GM18907 (cell line): ENCODE results near the gene C16orf86.

Source experiments
- ATAC-seq: cut with Tn5 transposase; IDR thresholded peaks from one replicate; pipeline ENCODE4 v1.9.1; 2021; ENCODE audit warnings: mild to moderate bottlenecking, moderate library complexity; ENCODE audit not compliant: unreplicated experiment

C16orf86 gene, protein sequence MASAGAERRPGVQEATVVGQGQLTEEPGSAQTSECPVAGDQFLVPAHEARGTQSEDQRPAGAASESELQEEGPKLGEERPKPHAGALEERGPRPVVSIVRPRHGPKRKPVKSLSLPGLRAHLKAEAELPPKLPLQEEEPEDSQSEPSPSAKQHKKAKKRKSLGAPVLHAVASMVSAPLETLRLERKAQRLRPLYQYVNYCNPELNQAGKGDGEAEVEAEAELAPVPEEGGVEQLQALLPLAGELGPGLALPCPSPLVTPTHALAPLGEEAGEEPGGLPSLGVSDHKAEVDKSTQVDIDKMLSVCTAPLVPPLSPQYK

DNA sequence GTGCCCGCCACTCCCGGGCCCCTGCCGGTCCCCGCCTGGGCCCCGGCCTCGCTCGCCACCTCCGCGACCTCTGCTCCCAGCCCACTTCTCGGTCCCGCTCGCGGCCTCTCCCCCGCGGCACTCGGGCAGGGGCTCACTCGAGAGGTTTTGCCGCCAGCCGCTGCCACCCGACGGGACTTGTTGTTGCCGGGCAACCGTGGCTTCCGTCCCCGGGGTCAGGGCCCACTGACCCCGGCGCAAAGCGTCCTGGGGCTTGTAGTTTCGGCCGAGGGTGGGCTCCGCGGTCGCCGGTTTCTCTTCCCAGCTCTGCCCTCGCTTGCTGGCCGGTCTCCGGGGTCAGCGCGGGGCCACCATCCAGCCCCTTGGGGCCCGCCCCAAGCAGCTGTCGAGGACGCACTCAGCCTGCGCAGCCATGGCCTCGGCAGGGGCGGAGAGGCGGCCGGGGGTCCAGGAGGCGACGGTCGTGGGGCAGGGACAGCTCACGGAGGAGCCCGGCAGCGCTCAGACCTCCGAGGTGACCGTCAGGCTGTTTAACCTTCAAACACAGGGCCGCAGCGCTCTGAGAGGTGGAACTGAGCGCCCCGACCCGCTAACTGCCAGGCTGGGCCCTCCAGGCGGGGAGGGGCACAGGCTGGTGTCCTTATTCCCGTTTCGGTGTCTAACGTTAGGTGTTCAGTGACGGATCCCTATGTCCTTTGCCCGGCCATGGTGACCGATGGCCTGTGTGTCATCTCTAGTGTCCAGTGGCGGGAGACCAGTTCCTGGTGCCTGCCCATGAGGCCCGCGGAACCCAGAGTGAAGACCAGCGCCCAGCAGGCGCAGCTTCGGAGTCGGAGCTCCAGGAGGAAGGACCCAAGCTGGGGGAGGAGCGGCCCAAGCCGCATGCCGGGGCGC is at the start of gene C16orf86, which contains the start of gene ENKD1:
C16orf86 (plus strand) TSS at position 256 of the 894 bp plus-strand sequence; CDS start at position 413, 157 bp downstream.
ENKD1 (minus strand) TSS at position 192 of the 894 bp plus-strand sequence. CDS start 308 bp downstream, outside the sequence.
- peak; percentile 58 for ATAC-seq

DNA sequence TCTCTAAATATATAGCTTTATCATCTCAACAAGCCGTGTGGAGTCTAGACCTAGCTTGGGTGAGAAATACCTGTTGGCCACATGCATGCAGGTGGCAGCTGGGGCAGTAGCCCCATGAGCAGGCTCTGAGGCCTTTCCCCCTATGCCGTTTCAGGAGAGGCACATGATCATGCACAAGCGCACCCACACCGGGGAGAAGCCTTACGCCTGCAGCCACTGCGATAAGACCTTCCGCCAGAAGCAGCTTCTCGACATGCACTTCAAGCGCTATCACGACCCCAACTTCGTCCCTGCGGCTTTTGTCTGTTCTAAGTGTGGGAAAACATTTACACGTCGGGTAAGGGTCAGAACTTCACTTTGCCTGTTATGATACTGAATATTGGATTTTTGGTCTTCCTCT is 38.4 kb upstream of the C16orf86 start:
- no peak for ATAC-seq

DNA sequence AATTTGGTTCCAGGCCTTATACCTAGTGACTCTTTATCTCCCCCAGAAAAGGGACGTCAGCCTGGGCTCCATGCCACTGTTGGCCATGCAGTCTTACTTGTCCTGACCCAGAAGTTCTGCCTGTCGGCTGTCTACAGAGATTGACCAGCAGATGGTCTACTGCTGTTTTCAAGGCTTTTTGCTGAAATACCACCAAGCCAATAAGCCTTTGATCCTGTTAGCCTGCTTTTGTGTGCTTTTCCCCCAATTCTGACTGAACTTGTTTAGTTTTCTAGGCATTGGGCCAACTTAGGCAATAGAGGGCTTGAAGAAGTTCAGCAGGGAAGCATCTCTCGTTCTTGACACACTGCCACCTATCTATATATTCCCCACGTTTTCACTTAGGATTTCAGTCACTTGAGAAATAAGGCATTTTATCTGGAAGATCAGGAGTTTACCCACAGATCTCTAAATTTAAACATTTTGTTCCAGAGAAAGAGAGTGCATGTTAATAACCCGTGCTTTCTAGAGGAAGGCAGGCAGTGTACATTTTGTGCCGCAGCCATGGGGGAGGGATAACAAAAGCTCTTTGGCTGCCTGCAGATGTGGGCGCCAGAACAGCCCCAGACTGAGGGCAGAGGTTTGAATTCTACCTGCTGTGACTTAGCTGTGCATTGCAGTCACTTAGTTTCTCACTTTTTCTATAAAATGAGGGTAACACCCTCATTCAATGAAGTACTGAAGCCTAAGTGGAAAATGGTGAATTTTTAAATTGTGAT is 34.0 kb upstream of the C16orf86 start:
- no peak for ATAC-seq

DNA sequence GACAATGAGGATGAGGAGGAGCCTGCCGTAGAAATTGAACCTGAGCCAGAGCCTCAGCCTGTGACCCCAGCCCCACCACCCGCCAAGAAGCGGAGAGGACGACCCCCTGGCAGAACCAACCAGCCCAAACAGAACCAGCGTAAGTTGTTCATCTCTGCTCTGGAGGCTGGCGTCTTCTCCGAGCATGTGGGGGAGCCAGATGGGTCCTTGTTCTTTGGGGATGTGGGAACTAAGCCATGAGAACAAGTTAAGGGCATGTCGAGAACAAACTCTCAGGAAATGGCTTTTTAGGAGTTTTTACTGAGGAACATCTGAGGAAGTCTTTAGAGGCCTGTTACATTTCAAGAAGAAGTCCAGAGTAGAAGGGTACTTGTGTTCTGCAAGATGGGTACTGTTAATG is 29.9 kb upstream of the C16orf86 start:
- ATAC-seq: no peak

DNA sequence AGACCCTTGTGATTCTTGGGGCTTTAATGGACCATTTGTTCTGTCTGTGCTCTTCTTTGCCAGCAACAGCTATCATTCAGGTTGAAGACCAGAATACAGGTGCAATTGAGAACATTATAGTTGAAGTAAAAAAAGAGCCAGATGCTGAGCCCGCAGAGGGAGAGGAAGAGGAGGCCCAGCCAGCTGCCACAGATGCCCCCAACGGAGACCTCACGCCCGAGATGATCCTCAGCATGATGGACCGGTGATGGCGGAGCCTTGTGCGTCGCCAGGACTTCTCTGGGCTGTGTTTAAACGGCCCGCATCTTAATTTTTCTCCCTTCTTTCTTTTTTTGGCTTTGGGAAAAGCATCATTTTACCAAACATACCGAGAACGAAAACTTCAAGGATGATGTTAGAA is 29.0 kb upstream of the C16orf86 start:
- no peak for ATAC-seq

DNA sequence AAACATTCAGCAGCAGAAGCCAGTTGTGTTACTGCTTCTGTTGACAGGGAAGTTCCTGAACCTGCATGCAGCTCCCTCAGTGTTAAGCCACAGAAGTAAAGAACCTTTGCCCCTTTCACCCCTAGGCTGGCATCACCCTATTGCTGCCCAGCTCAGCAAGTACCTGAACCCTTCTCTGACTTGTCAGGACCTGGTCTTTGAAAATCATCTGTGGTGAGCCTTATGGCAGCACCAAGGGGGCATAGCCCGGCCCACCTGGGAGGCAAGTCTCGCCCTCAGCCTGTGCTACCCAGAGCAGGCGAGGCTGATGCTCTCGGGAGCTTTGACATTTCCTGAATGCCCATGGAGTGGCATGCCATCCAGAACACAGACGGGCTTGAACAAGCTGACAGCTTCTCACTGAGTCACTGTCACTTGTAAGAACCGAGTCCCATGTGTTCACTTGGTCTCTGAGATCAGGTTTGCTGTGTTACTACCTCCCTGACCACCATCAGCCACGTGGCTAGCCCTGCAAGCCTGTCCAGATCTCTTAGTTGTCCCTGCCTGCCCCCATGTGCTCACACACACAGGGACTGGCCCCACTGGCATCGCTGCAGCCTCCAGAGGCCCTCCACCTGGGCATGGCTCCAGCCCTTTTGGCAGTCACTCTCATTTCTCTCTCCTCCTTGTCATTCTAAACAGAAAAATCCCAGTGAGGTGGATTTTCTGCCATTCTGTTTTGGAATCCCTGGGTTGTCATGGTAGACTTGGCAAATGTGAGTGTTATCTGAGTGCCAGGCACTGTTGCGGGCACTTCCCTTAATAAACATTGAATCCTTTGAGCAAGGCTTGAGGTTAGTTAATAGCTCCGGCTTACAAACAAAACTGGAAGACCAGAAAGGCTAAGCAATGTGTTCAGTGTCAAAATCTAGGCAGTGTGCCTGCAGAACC is 24.6 kb upstream of the C16orf86 start:
- ATAC-seq: no peak

DNA sequence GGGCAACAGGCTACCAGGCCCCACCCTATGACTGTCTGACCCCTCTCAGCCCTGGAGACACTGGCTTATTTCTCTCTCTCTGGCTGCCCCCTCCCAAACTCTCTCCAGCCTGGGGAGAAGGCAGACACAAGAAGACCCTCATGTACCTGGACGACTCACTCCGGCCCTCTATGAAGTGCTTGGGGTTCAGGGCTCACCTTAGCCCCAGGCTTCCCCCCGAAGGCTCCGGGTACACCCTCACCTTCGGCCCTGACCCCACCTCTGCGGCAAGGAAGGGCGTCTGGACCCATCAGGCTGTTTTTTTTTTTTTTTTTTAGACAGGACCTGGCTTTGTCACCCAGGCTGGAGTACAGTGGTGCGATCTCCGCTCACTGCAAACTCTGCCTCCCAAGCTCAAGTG is 22.6 kb upstream of the C16orf86 start:
- no peak for ATAC-seq

DNA sequence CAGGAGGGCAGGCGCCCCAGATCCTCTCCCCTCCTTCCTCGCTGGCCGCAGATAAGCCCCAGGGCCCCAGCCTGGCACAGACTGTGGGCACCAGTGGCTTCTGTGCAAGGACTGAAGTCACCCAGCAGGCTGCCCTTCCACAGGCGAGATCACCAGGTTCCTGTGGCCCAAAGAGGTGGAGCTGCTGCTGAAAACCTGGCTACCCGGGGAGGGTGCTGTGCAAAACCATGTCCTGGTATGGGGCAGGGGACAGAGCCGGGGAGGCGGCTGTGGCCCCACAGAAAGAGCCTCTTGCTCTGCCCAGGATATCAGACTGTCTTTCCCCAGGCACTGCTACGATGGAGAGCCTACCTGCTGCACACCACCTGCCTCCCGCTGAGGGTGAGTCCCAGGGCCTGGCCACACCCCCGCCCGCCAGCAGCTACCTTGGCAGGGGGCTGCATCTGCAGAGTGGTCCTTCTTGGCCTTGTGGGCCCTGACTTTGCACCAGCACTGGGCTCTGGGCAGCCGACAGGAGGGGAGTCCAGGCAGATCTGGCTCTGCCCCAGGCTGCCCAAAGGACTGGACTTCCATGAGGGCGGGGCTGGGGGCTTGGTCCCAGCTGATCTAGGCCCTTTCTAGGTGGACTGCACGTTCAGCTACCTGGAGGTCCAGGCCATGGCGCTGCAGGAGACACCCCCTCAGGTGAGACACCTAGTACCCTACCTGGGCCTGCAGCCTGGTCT is 21.1 kb upstream of the C16orf86 start:
- peak; percentile 12 for ATAC-seq

DNA sequence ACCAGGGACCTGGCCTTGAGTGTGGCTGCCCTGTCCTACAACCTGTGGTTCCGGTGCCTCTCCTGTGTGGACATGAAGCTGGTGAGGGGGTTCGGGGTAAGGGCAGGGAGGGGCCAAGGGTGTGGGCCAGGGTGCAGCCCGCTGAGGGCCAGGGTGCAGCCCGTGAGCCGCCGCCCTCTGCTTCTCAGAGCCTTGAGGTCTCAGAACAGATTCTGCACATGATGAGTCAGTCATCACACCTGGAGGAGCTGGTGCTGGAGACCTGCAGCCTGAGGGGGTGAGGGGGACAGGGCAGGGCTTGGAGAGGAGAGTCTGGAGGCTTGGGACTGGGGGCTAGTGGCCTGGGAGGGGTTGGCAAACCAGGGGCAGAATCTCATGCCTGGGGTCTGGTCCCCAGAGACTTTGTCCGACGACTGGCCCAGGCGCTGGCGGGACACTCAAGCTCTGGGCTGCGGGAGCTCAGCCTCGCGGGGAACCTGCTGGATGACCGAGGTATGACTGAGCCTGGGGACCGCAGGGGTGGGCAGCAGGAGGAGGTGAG is 19.4 kb upstream of the C16orf86 start:
- no peak for ATAC-seq

DNA sequence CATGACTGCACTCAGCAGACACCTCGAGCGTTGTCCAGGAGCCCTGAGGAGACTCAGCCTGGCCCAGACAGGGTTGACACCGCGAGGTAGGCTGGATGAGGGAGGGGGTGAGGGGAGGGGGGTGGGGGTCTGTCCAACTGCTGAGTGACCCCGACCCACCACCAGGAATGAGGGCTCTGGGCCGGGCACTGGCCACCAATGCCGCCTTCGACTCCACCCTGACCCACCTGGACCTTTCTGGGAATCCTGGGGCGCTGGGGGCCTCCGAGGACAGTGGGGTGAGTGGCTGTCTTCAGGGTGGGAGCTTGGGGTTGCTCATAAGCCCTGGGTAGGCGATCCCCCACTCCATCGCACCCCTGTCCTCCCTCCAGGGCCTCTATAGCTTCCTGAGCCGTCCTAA is 18.9 kb upstream of the C16orf86 start:
- ATAC-seq: no peak

DNA sequence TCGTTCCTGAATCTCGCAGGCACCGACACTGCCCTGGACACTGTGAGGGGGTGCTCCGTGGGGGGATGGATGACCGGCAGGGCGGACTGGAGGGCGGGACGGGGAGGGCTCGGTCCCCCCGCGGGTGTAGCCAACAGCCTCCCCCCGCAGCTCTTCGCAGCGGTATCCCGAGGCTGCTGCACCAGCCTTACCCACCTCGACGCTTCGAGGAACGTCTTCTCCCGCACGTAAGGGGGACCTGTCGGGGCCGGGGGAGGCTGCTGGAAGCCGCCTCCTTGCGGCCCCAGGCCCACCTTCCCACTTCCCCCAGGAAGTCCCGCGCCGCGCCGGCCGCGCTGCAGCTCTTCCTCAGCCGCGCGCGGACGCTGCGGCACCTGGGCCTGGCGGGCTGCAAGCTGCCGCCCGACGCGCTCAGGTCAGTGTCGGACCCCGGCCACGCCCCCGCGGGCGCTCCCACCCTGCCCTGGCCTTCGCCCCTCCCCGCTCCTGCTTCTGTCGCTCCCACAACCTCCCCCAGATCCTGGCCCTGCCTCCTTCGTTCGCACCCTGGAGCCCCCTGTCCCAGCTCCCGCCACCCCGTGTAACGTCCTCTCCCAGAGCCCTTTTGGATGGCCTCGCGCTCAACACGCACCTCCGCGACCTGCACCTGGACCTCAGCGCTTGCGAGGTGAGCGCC is 18.4 kb upstream of the C16orf86 start:
- no peak for ATAC-seq

DNA sequence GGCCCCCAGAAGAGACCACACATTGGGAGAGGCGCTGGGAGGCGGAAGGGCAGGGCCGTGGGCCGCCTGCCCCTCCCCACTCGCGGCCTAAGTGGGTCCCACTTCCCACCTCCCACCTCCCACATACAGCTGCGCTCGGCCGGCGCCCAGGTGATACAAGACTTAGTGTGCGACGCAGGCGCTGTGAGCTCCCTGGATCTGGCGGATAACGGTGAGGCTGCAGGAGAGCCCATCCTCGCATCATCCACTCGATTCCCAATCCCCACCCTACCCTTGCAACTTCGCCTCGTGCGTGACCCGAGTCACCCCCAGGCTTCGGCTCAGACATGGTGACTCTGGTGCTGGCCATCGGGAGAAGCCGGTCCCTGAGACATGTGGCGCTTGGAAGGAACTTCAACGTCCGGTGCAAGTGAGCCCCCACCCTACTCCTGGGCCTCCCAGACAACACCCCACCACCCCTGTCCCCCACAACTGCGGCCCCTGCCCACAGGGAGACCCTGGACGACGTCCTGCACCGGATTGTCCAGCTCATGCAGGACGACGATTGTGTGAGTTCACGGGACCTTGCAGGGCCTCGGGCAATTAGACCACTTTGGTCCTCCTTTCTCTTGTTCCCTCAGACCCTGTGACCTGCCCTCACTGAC is 17.7 kb upstream of the C16orf86 start:
- ATAC-seq: no peak

DNA sequence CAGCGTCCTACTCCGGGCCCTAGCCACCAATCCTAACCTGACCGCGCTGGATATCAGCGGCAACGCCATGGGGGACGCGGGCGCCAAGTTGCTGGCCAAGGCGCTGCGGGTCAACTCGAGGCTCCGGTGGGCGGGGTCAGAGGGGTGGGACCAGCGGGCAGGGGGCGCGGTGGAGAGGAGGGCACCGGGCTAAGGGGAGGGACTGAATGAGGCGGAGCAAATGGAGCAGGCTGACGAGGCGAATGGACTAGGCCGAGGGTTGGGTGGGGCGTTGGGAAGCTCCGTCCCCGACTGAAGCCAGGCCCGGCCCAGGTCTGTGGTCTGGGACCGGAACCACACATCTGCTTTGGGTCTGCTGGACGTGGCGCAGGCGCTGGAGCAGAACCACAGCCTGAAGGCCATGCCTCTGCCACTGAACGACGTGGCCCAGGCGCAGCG is 17.1 kb upstream of the C16orf86 start:
- ATAC-seq: no peak

DNA sequence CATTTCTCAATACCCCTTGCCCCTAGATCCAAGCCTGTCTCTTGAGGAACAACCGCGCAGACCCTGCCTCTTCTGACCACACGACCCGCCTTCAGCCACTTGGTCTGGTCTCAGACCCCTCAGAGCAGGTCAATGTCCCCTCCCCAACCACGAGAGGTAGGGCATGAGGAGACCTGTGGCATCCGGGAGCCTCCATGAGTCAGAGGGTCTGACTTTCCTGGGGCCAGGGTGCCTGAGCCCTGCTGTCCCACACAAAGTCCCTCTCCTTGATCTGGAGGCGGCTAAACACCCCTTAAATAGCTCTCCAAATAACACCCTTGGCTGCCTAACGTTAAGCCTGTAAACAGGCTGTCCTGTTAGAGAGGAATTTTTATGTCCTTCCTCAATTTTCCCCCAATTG is 16.6 kb upstream of the C16orf86 start:
- no peak for ATAC-seq

DNA sequence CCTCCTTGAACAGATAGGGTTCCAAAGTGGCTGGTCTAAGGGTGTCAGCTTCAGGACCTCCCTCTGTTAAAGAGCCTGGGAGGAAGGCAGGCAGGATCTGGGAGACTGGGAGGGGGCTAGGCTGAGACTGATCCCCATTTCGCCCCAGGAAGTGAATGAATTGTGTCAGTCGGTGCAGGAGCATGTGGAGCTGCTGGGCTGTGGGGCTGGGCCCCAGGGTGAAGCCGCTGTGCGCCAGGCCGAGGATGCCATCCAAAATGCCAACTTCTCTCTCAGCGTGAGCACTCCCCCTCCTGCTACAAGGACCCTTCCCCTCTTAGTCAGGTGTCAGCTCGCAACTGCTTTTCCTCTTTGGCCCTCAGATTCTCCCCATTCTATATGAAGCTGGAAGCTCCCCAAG is 15.6 kb upstream of the C16orf86 start:
- ATAC-seq: no peak

DNA sequence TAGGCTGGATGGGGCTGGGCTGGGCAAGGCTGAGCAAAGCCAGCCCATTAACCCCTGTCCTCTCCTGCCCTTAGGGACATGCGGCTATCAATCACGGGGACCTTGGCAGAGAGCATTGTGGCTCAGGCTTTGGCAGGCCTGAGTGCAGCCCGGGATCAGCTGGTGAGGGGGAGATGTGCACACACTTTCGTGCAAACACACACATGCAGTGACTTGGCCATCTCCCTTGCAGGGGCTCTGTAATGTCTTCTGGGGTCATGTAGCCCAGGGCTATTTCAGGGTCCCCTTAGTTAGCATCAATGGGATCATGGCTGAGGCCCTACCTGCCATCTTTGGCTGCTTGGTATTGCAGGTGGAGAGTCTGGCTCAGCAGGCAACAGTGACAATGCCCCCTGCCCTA is 14.8 kb upstream of the C16orf86 start:
- no peak for ATAC-seq

DNA sequence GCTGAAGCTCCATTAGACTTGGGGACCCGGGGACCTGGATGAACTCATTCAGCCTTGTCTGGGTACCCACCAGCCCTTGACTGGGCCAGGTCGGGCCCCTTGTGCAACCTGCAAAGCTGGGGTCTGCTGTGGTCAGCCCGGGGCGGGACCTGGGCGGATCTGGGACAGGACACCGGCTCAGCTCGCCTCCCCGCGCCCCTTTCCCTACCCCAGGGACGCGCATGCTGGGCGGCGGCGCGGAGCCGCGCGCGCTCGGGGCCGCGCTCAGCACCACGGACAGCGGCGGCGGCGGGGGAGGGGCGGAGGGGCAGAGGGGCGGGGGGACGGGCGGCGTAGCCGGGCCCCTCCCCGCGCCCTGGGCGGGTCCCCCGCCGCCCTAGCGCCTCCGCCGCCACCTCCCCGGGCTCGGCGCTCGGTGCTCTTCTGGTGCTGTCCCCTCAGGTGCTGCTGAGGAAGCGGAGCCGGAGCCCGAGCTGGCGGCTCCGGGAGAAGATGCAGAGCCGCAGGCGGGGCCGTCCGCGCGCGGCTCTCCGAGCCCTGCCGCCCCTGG is 14.0 kb upstream of the C16orf86 start:
- no peak for ATAC-seq
